Heart right ventricle (tissue), 16 donors: Measurements from ENCODE around the gene MUC4. TPM values are rescaled to one million over a fixed set of nuclear protein-coding genes. Genes with fewer than 3 reads are reported as not detected.

Experiments
- ATAC-seq, 8 donors: fragments of 200-7000 bp; cut with Tn5 transposase; one replicate each; pipeline ENCODE4 v1.9.1; 2020; ENCODE audit warnings: mild to moderate bottlenecking in 8 of 8, moderate library complexity in 8 of 8, moderate number of reproducible peaks in 1 of 8
- DNase-seq, 2 donors: peaks; one replicate each; pipeline ENCODE4 v3.0.0-alpha.2; 2020
- H3K27ac ChIP-seq, 10 donors: fragments of 200-600 bp; sonication (generic) in 2 of 10; one replicate each; pipeline versions ENCODE4 v1.5.0 to v1.8.0; 2020 to 2022; ENCODE audit warnings: mild to moderate bottlenecking in 3 of 10
- H3K27me3 ChIP-seq, 7 donors: fragments of 200-600 bp; one replicate each; pipeline ENCODE4 v1.8.0; 2021 to 2022; ENCODE audit warnings: mild to moderate bottlenecking in 2 of 7
- H3K36me3 ChIP-seq, 9 donors: fragments of 200-600 bp; sonication (generic) in 1 of 9; one replicate each; pipeline versions ENCODE4 v1.5.0 to v1.8.0; 2020 to 2022; ENCODE audit warnings: mild to moderate bottlenecking in 2 of 9
- H3K4me1 ChIP-seq, 9 donors: fragments of 200-600 bp; sonication (generic) in 1 of 9; one replicate each; pipeline versions ENCODE4 v1.5.0 to v1.8.0; 2020 to 2022; ENCODE audit warnings: mild to moderate bottlenecking in 4 of 9
- H3K4me3 ChIP-seq, 10 donors: fragments of 200-600 bp; sonication (generic) in 2 of 10; one replicate each; pipeline versions ENCODE4 v1.5.0 to v1.8.0; 2020 to 2022; ENCODE audit warnings: mild to moderate bottlenecking in 7 of 10, moderate library complexity in 2 of 10
- H3K9me3 ChIP-seq, 11 donors: fragments of 200-600 bp in 10 of 11; sonication (generic) in 2 of 11; one replicate each; pipeline versions ENCODE4 v1.5.0 to v1.8.0; 2013 to 2022; ENCODE audit warnings: mild to moderate bottlenecking in 2 of 11, control low read depth in 1 of 11, moderate library complexity in 1 of 11
- CTCF ChIP-seq, 9 donors: fragments of 200-600 bp; sonication (generic) in 2 of 9; IDR thresholded peaks; one replicate each; pipeline versions ENCODE4 v1.5.0 to v1.8.0; 2021 to 2022; ENCODE audit warnings: antibody characterized with exemption in 9 of 9, mild to moderate bottlenecking in 5 of 9, moderate library complexity in 1 of 9
- WGBS, 2 donors: extraction: QIAGEN DNeasy Blood & Tissue Kit; methylation state at CpG; one replicate each; pipeline ENCODE4 v1.1.7; 2013; ENCODE audit warnings: inconsistent platforms in 1 of 2; 5-methylcytosine and 5-hydroxymethylcytosine counted together
- intact Hi-C, 10 donors: fragments of 100-400 bp; cut with DNase I; formaldehyde crosslinking; loops; one replicate each; pipeline versions ENCODE4 v1.11.1 to v1.14.2; 2022
- polyA plus RNA-seq, 2 donors: library from polyadenylated mRNA; stranded (reverse); fragments of 200-250 nt; gene quantifications; one replicate each; pipeline ENCODE4 v1.2.3, GENCODE V29; 2013
- total RNA-seq, 10 donors: library from RNA; stranded (reverse); fragmentation: NEBNext Ultra II Directional in 3 of 10; extraction: Animal tissue kit (Norgen Biotek cat#: 25700) in 3 of 10; gene quantifications; one replicate each; pipeline versions ENCODE4 v1.2.1 to v1.2.4, GENCODE V29; 2021 to 2023
- donor health status: Arrhythmogenic right ventricular cardiomyopathy.
- donor health status: ischemic (EF 13 %, LVEDD 7.1; RV severe dilation, severe dysfunction).
- donor health status: healthy with polysubstance abuse.
- donor health status: DM: no; HTN: yes; CAD: no.
- donor health status: DM: no; HTN: no; CAD: no.
- donor health status: ischemic (EF 25% LVEDD 6.9; RV normal size, moderate dysfunction).
- donor health status: ischemic (EF 25% LVEDD 5.7; RV mildly dilated, moderate dysfunction).
- donor health status: healthy.
- donor health status: DM: yes; HTN: yes; CAD: no.
- donor health status: Ischemic cardiomyopathy.
- donor health status: ischemic (EF 35%, LVEDD 5.7; RV mildly dilated, moderate dysfunction).
- donor health status: nonischemic (EF 11% LVEDD 7.7; RV severe dilation, severe dysfunction).
- donor health status: DM: yes; HTN: yes; CAD: no.
- donor health status: PGD.
- donor health status: ischemic (EF 29% LVEDD 5.4; RV normal size, mild dysfunction).
- donor health status: nonischemic (EF 23%, LVEDD 6.1; RV moderate dilation, normal function).

The MUC4 gene
- total and polyA plus RNA-seq, 12 donors, result 0.01 TPM; not detected in 11

GRCh38 chr3:195770081-195770840 is 41.5 kb downstream of the MUC4 start:
- no peak for DNase-seq
- ATAC-seq, result peak in 1 of 8 donors; percentile 24

GRCh38 chr3:195769551-195769950 is 42.2 kb downstream of the MUC4 start:
- no peak for DNase-seq

More at GRCh38 chr3:195770081-195770840, 41.5 kb downstream of the MUC4 start:
- Histone ChIP-seq H3K4me1 (no peaks in the 10 kb centered on the region), H3K4me3 (no peak overlapping the region), H3K27me3 (peaks cover 0 to 5% (median 0%) of the 10 kb centered on the region in 7 donors), H3K27ac (no peak overlapping the region), H3K9me3 (no peaks in the 10 kb centered on the region), H3K36me3 (no peaks in the 10 kb centered on the region)
- no peak for TF ChIP-seq CTCF (IDR thresholded peaks at IDR 0.05)
- WGBS, 2 donors, result 72 to 79% methylated on average over 16 of the region's 16 CpGs
- intact Hi-C loops, result no loop called here

GRCh38 chr3:195768831-195769303 is 42.9 kb downstream of the MUC4 start:
- intact Hi-C loops, result no loop called here
- no peak for ATAC-seq
- no peak for TF ChIP-seq CTCF (IDR thresholded peaks at IDR 0.05)
- DNase-seq, result no peak
- Histone ChIP-seq H3K36me3 (no peaks in the 10 kb centered on the region), H3K27ac (no peak overlapping the region), H3K4me3 (no peak overlapping the region), H3K9me3 (no peaks in the 10 kb centered on the region), H3K4me1 (no peaks in the 10 kb centered on the region), H3K27me3 (peaks cover 0 to 15% (median 3%) of the 10 kb centered on the region in 7 donors)
- 76 to 77% methylated on average over 17 of the region's 17 CpGs for WGBS, 2 donors

More at GRCh38 chr3:195769551-195769950, 42.2 kb downstream of the MUC4 start:
- Histone ChIP-seq H3K4me3 (no peak overlapping the region), H3K9me3 (no peaks in the 10 kb centered on the region), H3K27ac (no peak overlapping the region), H3K36me3 (no peaks in the 10 kb centered on the region), H3K4me1 (no peaks in the 10 kb centered on the region), H3K27me3 (peaks cover 0 to 10% (median 0%) of the 10 kb centered on the region in 7 donors)
- intact Hi-C loops, result no loop called here
- 93% methylated on average over 10 of the region's 10 CpGs for WGBS, 2 donors
- TF ChIP-seq CTCF (IDR thresholded peaks at IDR 0.05), result no peak
- no peak for ATAC-seq

GRCh38 chr3:195768414-195768813 is 43.3 kb downstream of the MUC4 start:
- Histone ChIP-seq H3K4me1 (no peaks in the 10 kb centered on the region), H3K27me3 (peaks cover 0 to 19% (median 7%) of the 10 kb centered on the region in 7 donors), H3K36me3 (no peaks in the 10 kb centered on the region), H3K27ac (no peak overlapping the region), H3K9me3 (no peaks in the 10 kb centered on the region), H3K4me3 (no peak overlapping the region)
- DNase-seq, result no peak
- 68 to 71% methylated on average over 6 of the region's 6 CpGs for WGBS, 2 donors
- no peak for ATAC-seq
- TF ChIP-seq CTCF (IDR thresholded peaks at IDR 0.05), result no peak
- intact Hi-C loops, result no loop called here
